Right lobe of liver (tissue), 6 donors: Measurements from ENCODE around the gene MT1G. TPM values are rescaled to one million over a fixed set of nuclear protein-coding genes. Genes with fewer than 3 reads are reported as not detected.

Experiments
- ATAC-seq, 4 donors: fragments of 200-7000 bp; cut with Tn5 transposase; one replicate each; pipeline ENCODE4 v1.9.1; 2020; ENCODE audit warnings: mild to moderate bottlenecking in 4 of 4, moderate library complexity in 4 of 4
- DNase-seq, 3 donors: peaks; one replicate each; pipeline ENCODE4 v3.0.0-alpha.2; 2020
- H3K27ac ChIP-seq, 3 donors: fragments of 200-600 bp; one replicate each; pipeline ENCODE4 v1.8.0; 2022
- H3K27me3 ChIP-seq, 2 donors: fragments of 200-600 bp; one replicate each; pipeline ENCODE4 v1.8.0; 2022
- H3K36me3 ChIP-seq, 4 donors: fragments of 200-600 bp; sonication (generic) in 1 of 4; one replicate each; pipeline versions ENCODE4 v1.5.1 to v1.8.0; 2017 to 2022; ENCODE audit warnings: control low read depth in 1 of 4
- H3K4me1 ChIP-seq, 4 donors: fragments of 200-600 bp; sonication (generic) in 1 of 4; one replicate each; pipeline versions ENCODE4 v1.5.1 to v1.8.0; 2017 to 2022; ENCODE audit warnings: control low read depth in 1 of 4
- H3K4me3 ChIP-seq, 3 donors: fragments of 200-600 bp; one replicate each; pipeline ENCODE4 v1.8.0; 2022
- H3K9me3 ChIP-seq, 4 donors: fragments of 200-600 bp; sonication (generic) in 1 of 4; one replicate each; pipeline versions ENCODE4 v1.5.1 to v1.8.0; 2017 to 2022; ENCODE audit warnings: control low read depth in 1 of 4
- POLR2A ChIP-seq: fragments of 450-650 bp; IDR thresholded peaks from one replicate; pipeline ENCODE4 v1.6.1; 2017; ENCODE audit warnings: antibody characterized with exemption, mild to moderate bottlenecking
- WGBS: methylation state at CpG from one replicate; pipeline ENCODE4 v1.1.6; 2018; ENCODE audit warnings: low coverage, low lambda C conversion rate; ENCODE audit not compliant: insufficient coverage; ENCODE audit errors: missing lambda C conversion rate; 5-methylcytosine and 5-hydroxymethylcytosine counted together
- intact Hi-C, 2 donors: fragments of 100-400 bp; cut with DNase I; formaldehyde crosslinking; loops; one replicate each; pipeline versions ENCODE4 v1.11.2 to v1.14.1; 2022
- total RNA-seq, 6 experiments: library from RNA; depleted of rRNA in 2 of 6; stranded (reverse); fragments of >200 nt in 2 of 6; fragmentation: NEBNext Ultra II Directional in 3 of 6; extraction: Animal tissue kit (Norgen Biotek cat#: 25700) in 3 of 6; gene quantifications; one replicate each; pipeline versions ENCODE4 v1.1.0 to v1.2.4, GENCODE V29; 2016 to 2023
- TF ChIP-seq, protein P1 (sequence below), 4 donors: fragments of 200-600 bp in 3 of 4; fragments of 450-650 bp in 1 of 4; IDR thresholded peaks; one replicate each; pipeline versions ENCODE4 v1.5.1 to v1.8.0; 2016 to 2022; ENCODE audit warnings: antibody characterized with exemption in 4 of 4, mild to moderate bottlenecking in 2 of 4
- donor health status: DM: no; HTN: yes; CAD: no.
- donor health status: DM: no; HTN: no; CAD: no.
- donor health status: DM: no; HTN: no; CAD: no.
- donor health status: DM: no; HTN: yes; CAD: no.
- donor health status: DM: no; HTN: yes; CAD: no.

Gene MT1G
- total RNA-seq, 6 experiments from 2014 or later: 490 to 8,056 (median 1,365) TPM

- no peak for DNase-seq
- Histone ChIP-seq H3K4me3 (no peak overlapping the region), H3K36me3 (no peaks in the 10 kb centered on the region), H3K4me1 (no peaks in the 10 kb centered on the region), H3K9me3 (no peaks in the 10 kb centered on the region), H3K27ac (no peak overlapping the region), H3K27me3 (no peaks in the 10 kb centered on the region)
- no peak for TF ChIP-seq POLR2A
- TF ChIP-seq, protein P1, sequence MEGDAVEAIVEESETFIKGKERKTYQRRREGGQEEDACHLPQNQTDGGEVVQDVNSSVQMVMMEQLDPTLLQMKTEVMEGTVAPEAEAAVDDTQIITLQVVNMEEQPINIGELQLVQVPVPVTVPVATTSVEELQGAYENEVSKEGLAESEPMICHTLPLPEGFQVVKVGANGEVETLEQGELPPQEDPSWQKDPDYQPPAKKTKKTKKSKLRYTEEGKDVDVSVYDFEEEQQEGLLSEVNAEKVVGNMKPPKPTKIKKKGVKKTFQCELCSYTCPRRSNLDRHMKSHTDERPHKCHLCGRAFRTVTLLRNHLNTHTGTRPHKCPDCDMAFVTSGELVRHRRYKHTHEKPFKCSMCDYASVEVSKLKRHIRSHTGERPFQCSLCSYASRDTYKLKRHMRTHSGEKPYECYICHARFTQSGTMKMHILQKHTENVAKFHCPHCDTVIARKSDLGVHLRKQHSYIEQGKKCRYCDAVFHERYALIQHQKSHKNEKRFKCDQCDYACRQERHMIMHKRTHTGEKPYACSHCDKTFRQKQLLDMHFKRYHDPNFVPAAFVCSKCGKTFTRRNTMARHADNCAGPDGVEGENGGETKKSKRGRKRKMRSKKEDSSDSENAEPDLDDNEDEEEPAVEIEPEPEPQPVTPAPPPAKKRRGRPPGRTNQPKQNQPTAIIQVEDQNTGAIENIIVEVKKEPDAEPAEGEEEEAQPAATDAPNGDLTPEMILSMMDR (IDR thresholded peaks at IDR 0.05): no peak
- WGBS: 100% methylated on average over 1 of the region's 5 CpGs
- intact Hi-C loops: loop anchor here in 1 of 2 donors (10.0 kb wide), 1 partner anchor 93 kb away; the partner anchor contains the start of gene MT2A
- ATAC-seq: no peak
These were observed 29.7 kb upstream of the MT1G start for GRCh38 chr16:56697456-56698155.

GRCh38 chr16:56695246-56695645 is 27.4 kb upstream of the MT1G start:
- ATAC-seq: no peak
- no peak for TF ChIP-seq POLR2A
- TF ChIP-seq, protein P1 (IDR thresholded peaks at IDR 0.05): no peak
- H3K4me3 ChIP-seq: no peak overlapping the region
- DNase-seq: no peak
- no peaks in the 10 kb centered on the region for H3K4me1 ChIP-seq
- no peaks in the 10 kb centered on the region for H3K9me3 ChIP-seq
- intact Hi-C loops: loop anchor here in 1 of 2 donors (10.0 kb wide), 1 partner anchor 90 kb away; the partner anchor contains the start of gene MT2A
- no CpG with 5 or more reads among the region's 1 CpG for WGBS
- H3K27ac ChIP-seq: no peak overlapping the region
- no peaks in the 10 kb centered on the region for H3K36me3 ChIP-seq
- H3K27me3 ChIP-seq: no peaks in the 10 kb centered on the region

DNA sequence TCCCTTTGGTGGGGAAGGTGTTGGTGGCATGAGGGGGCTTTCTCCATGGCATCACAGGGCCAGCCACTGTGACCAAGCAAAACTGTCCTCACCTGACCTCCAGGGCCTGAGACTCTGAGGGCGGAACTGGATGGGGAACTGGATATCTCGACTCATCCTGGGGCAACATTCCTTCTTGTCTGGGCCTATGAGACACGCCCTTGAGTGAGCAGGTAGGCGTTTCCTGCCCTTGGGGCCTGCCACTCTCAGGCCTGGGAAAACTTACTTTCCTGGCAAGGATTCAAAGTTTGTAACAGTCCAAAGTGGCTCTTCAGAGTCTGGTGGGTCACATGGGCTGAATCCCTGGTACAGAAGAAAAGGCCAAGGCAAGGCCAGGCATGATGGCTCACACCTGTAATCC is 24.0 kb upstream of the MT1G start:
- Histone ChIP-seq H3K9me3 (no peaks in the 10 kb centered on the region), H3K4me1 (no peaks in the 10 kb centered on the region), H3K27me3 (no peaks in the 10 kb centered on the region), H3K4me3 (no peak overlapping the region), H3K27ac (no peak overlapping the region), H3K36me3 (no peaks in the 10 kb centered on the region)
- intact Hi-C loops: loop anchor here in 1 of 2 donors (10.0 kb wide), 1 partner anchor 87 kb away; the partner anchor contains the start of gene MT2A
- DNase-seq: no peak
- no peak for TF ChIP-seq POLR2A
- TF ChIP-seq, protein P1 (IDR thresholded peaks at IDR 0.05): no peak
- WGBS: 83% methylated on average over 1 of the region's 4 CpGs
- peak in 1 of 4 donors; percentile 14 for ATAC-seq

DNA sequence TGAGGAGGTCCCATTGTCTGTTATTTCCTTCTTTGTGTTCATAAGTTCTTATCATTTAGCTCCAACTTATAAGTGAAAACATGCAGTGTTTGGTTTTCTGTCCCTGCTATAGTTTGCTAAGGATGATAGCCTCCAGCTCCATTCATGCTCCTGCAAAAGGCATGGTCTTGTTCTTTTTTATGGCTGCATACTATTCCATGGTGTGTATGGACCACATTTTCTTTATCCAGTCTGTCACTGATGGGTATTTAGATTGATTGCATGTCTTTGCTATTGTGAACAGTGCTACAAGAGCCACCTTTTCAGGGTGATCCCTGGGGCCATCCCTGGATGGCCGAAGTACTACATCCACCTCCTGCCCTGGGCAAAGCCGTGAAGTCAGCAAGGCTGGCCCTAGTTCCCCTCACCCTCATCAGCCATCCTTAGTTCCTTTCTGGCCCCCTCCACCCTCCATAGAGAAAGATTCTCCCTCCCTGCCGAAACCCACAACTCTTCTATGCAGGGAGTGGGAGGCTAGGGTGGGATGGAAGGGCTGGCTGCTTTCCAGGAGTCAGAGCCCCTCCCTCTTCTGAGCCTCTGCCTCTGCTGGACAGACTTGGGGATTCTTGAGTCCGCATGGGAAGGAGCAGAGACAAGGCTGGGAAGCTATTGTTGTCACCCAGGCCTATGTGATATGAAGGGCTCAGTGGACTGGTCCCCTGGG is 22.7 kb upstream of the MT1G start:
- DNase-seq (no peak), ATAC-seq (no peak)
- no peaks in the 10 kb centered on the region for H3K27me3 ChIP-seq
- no peaks in the 10 kb centered on the region for H3K9me3 ChIP-seq
- no peaks in the 10 kb centered on the region for H3K4me1 ChIP-seq
- H3K27ac ChIP-seq: no peak overlapping the region
- H3K36me3 ChIP-seq: no peaks in the 10 kb centered on the region
- WGBS: 100% methylated on average over 2 of the region's 4 CpGs
- H3K4me3 ChIP-seq: no peak overlapping the region
- intact Hi-C loops: loop anchor here in 1 of 2 donors (10.0 kb wide), 1 partner anchor 86 kb away; the partner anchor contains the start of gene MT2A
- TF ChIP-seq, protein P1 (IDR thresholded peaks at IDR 0.05): no peak
